HUES6 (cell line): ENCODE measurements around the gene RPS29.
"Not testable (repeated sequence)": the region's sequence is repeated elsewhere in the genome, so short reads cannot be mapped to it uniquely, and the experiment has no call there.

Source experiments
- H3K27ac ChIP-seq: 2 replicates; pipeline ENCODE4 v1.7.0; 2013; ENCODE audit warnings: low read depth, mild to moderate bottlenecking, low read length, inconsistent platforms
- H3K27me3 ChIP-seq: 2 replicates; pipeline ENCODE4 v1.6.1; 2013; ENCODE audit warnings: low read length; ENCODE audit not compliant: control insufficient read depth, insufficient read depth
- H3K36me3 ChIP-seq: 2 replicates; pipeline ENCODE4 v1.6.1; 2013; ENCODE audit warnings: low read length; ENCODE audit not compliant: control insufficient read depth, insufficient read depth
- H3K4me1 ChIP-seq: 2 replicates; pipeline ENCODE4 v1.6.1; 2013; ENCODE audit warnings: low read length; ENCODE audit not compliant: control insufficient read depth, insufficient read depth
- H3K4me3 ChIP-seq: 2 replicates; pipeline ENCODE4 v1.5.1; 2013; ENCODE audit warnings: low read depth, low read length
- H3K9ac ChIP-seq: one replicate; pipeline ENCODE4 v1.6.1; 2013; ENCODE audit warnings: mild to moderate bottlenecking, low read length
- H3K9me3 ChIP-seq: 2 replicates; pipeline ENCODE4 v1.6.1; 2013; ENCODE audit warnings: low read depth, low read length; ENCODE audit not compliant: control insufficient read depth, insufficient read depth

The RPS29 gene

DNA sequence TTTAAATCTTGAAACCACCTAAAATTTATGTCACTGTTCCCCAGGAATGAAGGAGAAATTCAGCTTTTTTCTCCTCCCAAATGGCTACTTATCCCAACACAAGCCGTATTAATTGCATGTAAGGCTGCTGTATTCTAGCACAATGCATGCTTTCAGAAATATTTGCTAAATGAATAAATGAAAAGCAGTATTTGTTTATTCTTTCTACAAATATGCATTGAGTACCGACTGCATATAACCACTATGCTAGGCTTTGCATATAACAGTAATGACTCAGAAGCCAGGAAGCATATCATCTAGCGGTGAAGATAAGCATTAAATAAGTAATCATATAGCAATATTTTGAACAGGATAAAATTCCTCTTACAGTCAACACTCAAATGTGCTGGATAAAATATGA lies 6.8 kb upstream of the RPS29 start:
- no peak overlapping the region for H3K27ac ChIP-seq
- no peaks in the 10 kb centered on the region for H3K9me3 ChIP-seq
- no peak overlapping the region for H3K4me3 ChIP-seq
- H3K9ac ChIP-seq = no peak overlapping the region
- H3K4me1 ChIP-seq = no peaks in the 10 kb centered on the region
- H3K36me3 ChIP-seq = no peaks in the 10 kb centered on the region
- no peaks in the 10 kb centered on the region for H3K27me3 ChIP-seq

DNA sequence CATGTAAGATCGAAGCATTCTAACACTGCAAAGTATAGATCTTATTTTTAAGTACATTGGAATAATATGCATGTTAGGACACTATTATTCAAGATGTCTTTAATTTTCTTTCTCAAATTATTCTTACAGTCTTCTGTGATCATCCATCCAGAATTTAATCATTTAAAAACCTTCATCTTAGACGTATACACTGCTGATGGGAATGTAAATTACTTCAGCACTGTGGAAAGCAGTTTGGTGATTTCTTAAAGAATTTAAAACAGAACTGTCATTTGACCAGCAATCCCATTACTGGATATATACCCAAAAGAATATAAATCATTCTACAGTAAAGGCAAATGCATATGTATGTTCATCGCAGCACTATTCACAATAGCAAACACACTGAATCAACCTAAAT lies 3.2 kb upstream of the RPS29 start:
- Histone ChIP-seq H3K4me1 (0 out of 2 replicates have a peak, but pooled peaks cover under 1% of the 10 kb centered on the region), H3K9ac (no peak overlapping the region), H3K9me3 (no peaks in the 10 kb centered on the region), H3K36me3 (peaks cover 16% of the 10 kb centered on the region), H3K27ac (no peak overlapping the region), H3K27me3 (no peaks in the 10 kb centered on the region), H3K4me3 (no peak overlapping the region)

DNA sequence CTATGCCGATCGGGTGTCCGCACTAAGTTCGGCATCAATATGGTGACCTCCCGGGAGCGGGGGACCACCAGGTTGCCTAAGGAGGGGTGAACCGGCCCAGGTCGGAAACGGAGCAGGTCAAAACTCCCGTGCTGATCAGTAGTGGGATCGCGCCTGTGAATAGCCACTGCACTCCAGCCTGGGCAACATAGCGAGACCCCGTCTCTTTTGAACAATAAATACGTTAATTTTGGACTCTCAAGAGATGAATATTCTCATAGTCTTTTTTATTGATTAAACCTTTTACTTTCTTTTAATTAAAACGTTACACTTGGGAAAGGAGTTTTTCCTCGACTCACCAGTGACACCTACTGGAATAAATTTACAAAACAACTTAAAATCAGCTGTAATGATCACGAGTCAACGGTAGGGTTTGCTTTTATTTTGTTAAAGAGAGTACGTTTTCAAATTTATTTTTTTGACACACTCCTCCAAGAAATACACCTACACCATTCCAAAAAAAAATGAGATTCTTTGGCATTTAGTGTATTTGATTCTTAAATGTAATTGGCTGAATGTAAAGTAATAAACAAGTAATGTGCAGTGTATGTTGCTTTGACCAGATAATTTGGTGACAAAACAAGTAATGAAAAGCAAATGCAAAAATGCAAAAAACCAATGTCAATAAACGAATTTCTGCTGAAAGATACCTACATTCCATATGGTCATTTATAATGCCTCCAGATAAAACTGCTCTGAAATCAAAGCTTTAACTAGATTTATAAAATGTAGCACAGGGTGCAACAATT lies 687 bp upstream of the RPS29 start:
- Histone ChIP-seq H3K9me3 (no peaks in the 10 kb centered on the region), H3K9ac (no peak overlapping the region), H3K4me1 (peaks cover 9% of the 10 kb centered on the region; the same call in 1 of the 2 replicates), H3K4me3 (peak overlapping the region; percentile 87), H3K36me3 (peaks cover 39% of the 10 kb centered on the region), H3K27me3 (no peaks in the 10 kb centered on the region), H3K27ac (no peak overlapping the region)

DNA sequence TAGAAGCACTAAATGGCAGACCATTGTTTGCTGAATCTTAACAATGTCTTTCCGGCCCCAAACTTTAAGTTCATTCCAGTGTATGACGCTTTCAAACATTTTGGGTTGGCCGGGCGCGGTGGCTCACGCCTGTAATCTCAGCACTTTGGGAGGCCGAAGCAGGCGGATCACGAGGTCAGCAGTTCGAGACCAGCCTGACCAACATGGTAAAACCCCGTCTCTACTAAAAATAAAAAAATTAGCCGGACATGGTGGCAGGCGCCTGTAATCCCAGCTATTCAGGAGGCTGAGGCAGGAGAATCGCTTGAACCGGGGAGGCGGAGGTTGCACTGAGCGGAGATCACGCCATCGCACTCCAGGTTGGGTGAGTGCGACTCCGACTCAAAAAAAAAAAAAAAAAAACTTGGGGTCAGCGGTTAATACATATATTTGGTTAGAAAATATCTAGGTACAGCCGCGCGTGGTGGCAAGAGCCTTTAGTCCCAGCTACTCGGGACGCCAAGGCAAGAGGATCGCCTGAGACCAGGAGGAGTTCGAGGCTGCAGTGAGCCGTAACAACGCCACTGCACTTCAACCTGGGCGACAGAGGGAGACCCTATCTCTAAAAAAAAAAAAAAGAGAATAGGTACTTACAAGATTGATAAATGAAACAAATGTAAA lies 1.1 kb downstream of the RPS29 start:
- Histone ChIP-seq H3K9ac (peak overlapping the region; percentile 99), H3K36me3 (peaks cover 41% of the 10 kb centered on the region), H3K27ac (peak overlapping the region; percentile 95), H3K4me3 (peak overlapping the region; percentile 87)
- not testable (repeated sequence) for H3K27me3 ChIP-seq, H3K9me3 ChIP-seq, H3K4me1 ChIP-seq

DNA sequence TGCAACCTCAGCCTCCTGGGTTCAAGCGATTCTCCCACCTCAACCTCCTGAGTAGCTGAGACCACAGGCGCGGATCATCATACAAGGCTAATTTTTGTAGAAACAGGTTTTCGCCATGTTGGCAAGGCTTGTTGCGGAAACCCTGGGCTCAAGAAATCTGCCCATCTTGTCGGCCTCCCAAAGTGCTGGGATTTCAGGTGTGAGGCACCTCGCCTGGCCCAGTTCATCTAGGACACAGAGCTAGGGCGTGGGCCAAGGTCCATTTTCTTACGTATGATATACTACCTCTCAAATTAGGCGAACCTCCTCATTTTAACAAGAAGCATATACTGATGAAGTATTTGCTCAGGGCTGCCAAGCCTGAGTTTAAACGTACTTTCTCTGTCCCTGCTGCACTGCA lies 2.1 kb downstream of the RPS29 start:
- peak overlapping the region; percentile 56; the same call in 1 of the 2 replicates for H3K27ac ChIP-seq
- H3K36me3 ChIP-seq = peaks cover 43% of the 10 kb centered on the region
- H3K4me1 ChIP-seq = peaks cover 9% of the 10 kb centered on the region; the same call in 1 of the 2 replicates
- H3K27me3 ChIP-seq = no peaks in the 10 kb centered on the region
- H3K9ac ChIP-seq = peak overlapping the region; percentile 99
- H3K4me3 ChIP-seq = peak overlapping the region; percentile 87
- H3K9me3 ChIP-seq = no peaks in the 10 kb centered on the region

DNA sequence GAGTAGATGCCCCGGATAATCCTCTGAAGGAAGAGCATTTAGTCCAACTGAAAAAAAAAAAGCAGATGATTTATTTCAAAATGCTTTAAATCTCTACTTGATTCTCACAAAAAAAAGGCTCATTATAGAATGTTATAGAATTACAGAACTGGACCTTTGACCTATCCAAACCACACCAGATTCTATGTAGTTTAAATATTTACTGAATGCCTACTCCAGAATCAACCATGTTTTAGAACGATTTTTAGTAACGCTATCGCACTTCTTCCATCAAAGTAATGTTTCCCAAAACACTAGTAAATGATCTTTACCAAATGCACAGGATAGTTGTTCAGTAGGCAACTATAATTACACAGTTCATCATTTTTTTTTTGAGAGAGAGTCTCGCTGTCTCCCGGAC lies 2.6 kb downstream of the RPS29 start:
- Histone ChIP-seq H3K36me3 (peaks cover 43% of the 10 kb centered on the region), H3K27me3 (no peaks in the 10 kb centered on the region), H3K9me3 (no peaks in the 10 kb centered on the region), H3K27ac (0 out of 2 replicates have a peak overlapping the region, but pooled peaks have one; percentile 56), H3K4me3 (peak overlapping the region; percentile 87), H3K4me1 (peaks cover 9% of the 10 kb centered on the region; the same call in 1 of the 2 replicates), H3K9ac (peak overlapping the region; percentile 99)

DNA sequence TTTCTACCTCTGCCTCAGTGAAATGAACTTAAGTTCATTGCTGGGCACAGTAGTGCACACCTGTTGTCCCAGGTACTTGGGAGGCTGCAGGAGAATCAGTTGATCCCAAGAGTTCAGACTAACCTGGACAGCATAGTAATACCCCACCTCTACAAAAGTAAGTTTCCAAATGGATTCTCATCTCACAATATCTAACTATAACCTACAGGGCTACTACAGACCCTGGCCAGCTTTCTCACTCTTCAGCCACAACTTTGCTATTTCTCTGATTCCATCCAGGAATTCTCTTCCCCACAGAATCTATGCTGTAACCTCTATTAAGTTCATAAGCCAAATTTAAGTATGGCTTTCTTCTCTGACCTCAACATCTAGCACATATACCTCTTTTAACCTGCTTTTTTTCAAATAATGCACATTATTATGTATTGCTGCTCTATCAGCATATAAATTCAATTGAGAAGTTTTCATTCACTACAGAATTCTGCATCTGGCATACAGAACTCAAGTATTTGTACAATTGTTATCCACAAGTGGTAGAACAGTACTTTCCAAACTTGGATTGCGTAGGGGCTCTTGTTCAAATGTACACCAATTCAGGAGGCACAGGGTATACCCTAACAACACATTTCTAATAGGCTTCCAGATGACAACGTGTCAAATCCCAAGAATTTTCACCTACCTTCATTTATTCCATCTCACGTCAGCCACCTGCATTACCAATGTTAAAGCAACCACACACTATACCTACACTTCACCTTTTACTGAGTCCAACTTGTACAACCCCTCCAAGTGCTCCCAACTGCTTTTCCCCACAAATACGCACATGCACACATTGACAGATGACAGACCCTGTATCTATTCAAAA lies 3.8 kb downstream of the RPS29 start:
- no peak overlapping the region for H3K27ac ChIP-seq
- H3K9ac ChIP-seq = no peak overlapping the region

DNA sequence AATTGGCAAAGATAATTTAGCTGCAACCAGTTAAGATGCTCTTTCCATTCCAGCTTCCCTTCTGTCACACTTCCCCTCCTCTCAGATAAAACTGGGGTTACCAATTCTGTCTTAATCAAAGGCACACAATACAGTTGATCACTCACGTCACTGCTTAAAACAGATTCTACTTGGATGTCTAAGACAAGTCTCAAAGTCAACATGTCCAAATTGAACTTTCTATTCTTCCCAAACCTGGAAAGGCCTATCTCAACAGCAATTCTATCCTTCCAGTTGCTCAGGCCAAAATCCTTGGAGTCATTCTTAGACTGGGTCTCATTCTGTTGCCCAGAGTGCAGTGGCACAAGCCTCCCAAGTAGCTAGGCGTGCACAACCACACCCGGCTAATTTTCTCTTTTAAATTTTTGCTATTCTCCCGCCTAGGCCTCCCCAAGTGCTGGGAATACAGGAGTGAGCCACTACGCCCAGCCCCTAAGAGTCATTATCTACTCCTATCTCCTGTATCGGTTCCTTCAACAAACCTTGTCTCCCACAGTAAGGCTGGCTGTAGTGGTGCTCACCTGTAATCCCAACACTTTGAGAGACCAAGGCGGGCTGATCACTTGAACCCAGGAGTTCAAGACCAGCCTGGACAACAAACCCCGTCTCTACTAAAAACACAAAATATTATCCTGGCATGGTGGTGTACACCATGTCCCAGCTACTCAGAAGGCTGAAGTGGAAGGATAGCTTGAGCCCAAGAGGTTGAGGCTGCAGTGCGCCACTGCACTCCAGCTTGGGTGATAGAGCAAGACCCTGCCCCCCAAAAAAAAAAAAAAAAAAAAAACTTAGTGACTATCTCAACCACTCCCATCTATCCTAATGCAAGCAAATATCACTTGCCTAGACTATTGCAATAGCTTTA lies 4.7 kb downstream of the RPS29 start:
- H3K9me3 ChIP-seq = no peaks in the 10 kb centered on the region
- H3K9ac ChIP-seq = peak overlapping the region; percentile 3
- peaks cover 9% of the 10 kb centered on the region; the same call in 1 of the 2 replicates for H3K4me1 ChIP-seq
- no peaks in the 10 kb centered on the region for H3K27me3 ChIP-seq
- H3K4me3 ChIP-seq = no peak overlapping the region
- H3K27ac ChIP-seq = no peak overlapping the region
- H3K36me3 ChIP-seq = peaks cover 57% of the 10 kb centered on the region

More for the DNA sequence above, 3.8 kb downstream of the RPS29 start:
- Histone ChIP-seq H3K4me1 (peaks cover 9% of the 10 kb centered on the region; the same call in 1 of the 2 replicates), H3K36me3 (peaks cover 49% of the 10 kb centered on the region), H3K4me3 (no peak overlapping the region), H3K27me3 (no peaks in the 10 kb centered on the region), H3K9me3 (no peaks in the 10 kb centered on the region)

DNA sequence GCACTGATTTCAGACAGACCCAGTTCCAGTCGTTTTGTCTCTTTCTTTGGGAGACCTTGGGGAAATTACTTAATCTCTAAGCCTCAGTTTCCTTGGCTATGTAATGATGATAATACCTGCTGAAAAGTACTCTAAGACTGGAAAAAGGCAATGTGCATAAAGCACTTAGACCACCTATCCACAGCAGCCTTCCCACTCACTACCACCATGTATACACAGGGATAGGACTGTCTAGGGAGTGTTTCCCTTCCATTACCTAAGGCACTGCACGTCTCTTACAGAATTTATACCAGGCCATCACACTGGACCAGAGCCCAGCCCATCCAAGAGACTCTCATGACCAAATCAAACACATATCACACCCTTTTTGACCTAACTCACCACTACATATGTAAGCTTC lies 6.3 kb downstream of the RPS29 start:
- Histone ChIP-seq H3K4me1 (peaks cover 9% of the 10 kb centered on the region; the same call in 1 of the 2 replicates), H3K9ac (no peak overlapping the region), H3K36me3 (peaks cover 60% of the 10 kb centered on the region), H3K27ac (no peak overlapping the region), H3K4me3 (no peak overlapping the region), H3K27me3 (no peaks in the 10 kb centered on the region), H3K9me3 (no peaks in the 10 kb centered on the region)

DNA sequence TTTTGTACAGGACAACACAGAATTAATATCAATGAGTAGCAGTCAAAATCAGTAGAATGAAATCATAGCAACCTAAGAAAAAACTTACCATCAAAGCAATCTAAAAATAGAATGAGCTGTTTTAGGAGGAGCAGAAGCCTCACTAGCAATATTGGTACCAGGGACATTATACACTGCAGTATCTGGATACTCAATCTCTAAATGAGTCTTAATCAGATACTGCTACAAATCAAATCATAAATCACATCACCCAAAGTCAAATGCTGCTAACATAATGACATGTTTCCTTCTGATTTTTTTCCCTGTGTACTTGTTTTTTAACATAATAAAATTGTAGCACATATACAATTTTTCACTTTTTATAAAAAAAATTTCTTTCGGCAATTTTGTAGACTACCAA lies 8.0 kb downstream of the RPS29 start:
- no peak overlapping the region for H3K4me3 ChIP-seq
- no peaks in the 10 kb centered on the region for H3K9me3 ChIP-seq
- H3K27ac ChIP-seq = no peak overlapping the region
- peaks cover 53% of the 10 kb centered on the region for H3K36me3 ChIP-seq
- H3K4me1 ChIP-seq = no peaks in the 10 kb centered on the region
- no peaks in the 10 kb centered on the region for H3K27me3 ChIP-seq
- H3K9ac ChIP-seq = no peak overlapping the region
